ENCODE measurements around the gene MLXIP.

MLXIP gene

DNA sequence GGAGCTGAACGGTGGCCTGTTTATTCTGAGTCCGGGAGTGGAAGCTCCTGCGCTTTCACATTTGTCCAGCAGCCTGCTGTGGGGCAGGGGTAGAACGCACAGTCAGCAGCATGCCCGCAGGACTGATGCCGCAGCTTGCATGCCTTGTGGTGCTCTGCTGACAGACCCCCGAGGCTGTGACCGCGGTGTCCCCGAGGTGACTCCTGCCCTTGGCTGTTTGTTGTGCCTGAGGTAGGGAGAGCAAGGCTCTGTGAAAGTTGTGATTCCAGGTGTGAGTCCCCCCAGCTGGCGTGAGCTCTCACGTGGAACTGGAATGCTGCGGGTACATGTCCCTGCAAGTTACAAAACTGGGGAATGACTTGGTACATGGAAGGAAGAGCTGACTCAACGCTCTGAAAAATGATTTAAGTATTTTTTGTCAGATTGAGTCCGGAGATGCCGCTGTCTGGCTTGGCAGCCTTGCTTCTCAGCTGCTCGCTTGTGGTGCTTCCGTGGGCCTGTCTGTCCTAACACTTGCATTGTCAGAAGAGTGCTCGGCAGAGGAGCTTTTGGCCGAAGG is 18.1 kb downstream of the MLXIP start:
- Histone ChIP-seq H3K9ac (ENCODE audit: low read depth, low read length, poor library complexity, severe bottlenecking) (no peak overlapping the region), H3K27me3 (ENCODE audit: insufficient read depth, low read length, poor library complexity, severe bottlenecking) (no peaks in the 10 kb centered on the region), H4K20me1 (ENCODE audit: insufficient read depth, low read length, poor library complexity, severe bottlenecking) (peaks cover 9% of the 10 kb centered on the region), H3K4me1 (ENCODE audit: insufficient read depth, low read length, poor library complexity, severe bottlenecking) (peaks cover 25% of the 10 kb centered on the region), H3K36me3 (ENCODE audit: insufficient read depth, low read length) (no peaks in the 10 kb centered on the region), H3K9me3 (ENCODE audit: insufficient read depth, low read depth, low read length) (no peaks in the 10 kb centered on the region), H3K4me2 (ENCODE audit: low read depth, low read length, poor library complexity, severe bottlenecking) (no peak overlapping the region), H3K79me2 (ENCODE audit: insufficient read depth, low read length) (peaks cover 79% of the 10 kb centered on the region), H3K9me2 (replicated peaks; ENCODE audit: low read depth, low read length) (no peaks in the 10 kb centered on the region), H2AFZ (ENCODE audit: low read length) (no peak overlapping the region), H3F3A (ENCODE audit: low read depth) (peaks cover 8% of the 10 kb centered on the region; the same call in 1 of the 2 replicates), H3K4me3 (ENCODE audit: low read length, poor library complexity, severe bottlenecking) (no peak overlapping the region)
- TF ChIP-seq, protein P1, sequence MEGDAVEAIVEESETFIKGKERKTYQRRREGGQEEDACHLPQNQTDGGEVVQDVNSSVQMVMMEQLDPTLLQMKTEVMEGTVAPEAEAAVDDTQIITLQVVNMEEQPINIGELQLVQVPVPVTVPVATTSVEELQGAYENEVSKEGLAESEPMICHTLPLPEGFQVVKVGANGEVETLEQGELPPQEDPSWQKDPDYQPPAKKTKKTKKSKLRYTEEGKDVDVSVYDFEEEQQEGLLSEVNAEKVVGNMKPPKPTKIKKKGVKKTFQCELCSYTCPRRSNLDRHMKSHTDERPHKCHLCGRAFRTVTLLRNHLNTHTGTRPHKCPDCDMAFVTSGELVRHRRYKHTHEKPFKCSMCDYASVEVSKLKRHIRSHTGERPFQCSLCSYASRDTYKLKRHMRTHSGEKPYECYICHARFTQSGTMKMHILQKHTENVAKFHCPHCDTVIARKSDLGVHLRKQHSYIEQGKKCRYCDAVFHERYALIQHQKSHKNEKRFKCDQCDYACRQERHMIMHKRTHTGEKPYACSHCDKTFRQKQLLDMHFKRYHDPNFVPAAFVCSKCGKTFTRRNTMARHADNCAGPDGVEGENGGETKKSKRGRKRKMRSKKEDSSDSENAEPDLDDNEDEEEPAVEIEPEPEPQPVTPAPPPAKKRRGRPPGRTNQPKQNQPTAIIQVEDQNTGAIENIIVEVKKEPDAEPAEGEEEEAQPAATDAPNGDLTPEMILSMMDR (conservative IDR thresholded peaks at IDR 0.05; ENCODE audit: low read length) = no peak
- TF ChIP-seq EZH2phosphoT487 (IDR thresholded peaks at IDR 0.05; ENCODE audit: borderline replicate concordance) = no peak

DNA sequence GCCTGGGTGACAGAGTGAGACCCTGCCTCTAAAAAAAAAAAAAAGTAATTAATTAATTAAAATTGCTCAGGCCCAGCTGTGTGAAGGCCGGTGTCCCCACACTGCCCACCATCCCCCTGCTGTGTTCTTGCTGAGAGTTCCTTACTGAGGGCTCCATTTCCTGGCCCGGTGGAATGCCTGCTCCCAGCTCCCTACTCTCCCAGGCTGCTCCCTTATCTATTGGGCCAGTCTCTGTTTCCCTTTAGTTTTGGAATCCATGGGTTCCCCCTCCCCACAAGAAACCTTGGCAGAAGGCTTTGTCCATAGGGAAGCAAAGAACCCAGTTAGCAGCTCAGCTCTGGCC is 19.0 kb downstream of the MLXIP start:
- Histone ChIP-seq H3K9me2 (replicated peaks; ENCODE audit: low read depth, low read length) (no peaks in the 10 kb centered on the region), H3K9ac (ENCODE audit: low read depth, low read length, poor library complexity, severe bottlenecking) (no peak overlapping the region), H3F3A (ENCODE audit: low read depth) (peaks cover 8% of the 10 kb centered on the region; the same call in 1 of the 2 replicates), H3K27me3 (ENCODE audit: insufficient read depth, low read length, poor library complexity, severe bottlenecking) (no peaks in the 10 kb centered on the region), H2AFZ (ENCODE audit: low read length) (no peak overlapping the region), H3K36me3 (ENCODE audit: insufficient read depth, low read length) (no peaks in the 10 kb centered on the region), H3K9me3 (ENCODE audit: insufficient read depth, low read depth, low read length) (no peaks in the 10 kb centered on the region), H3K4me3 (ENCODE audit: low read length, poor library complexity, severe bottlenecking) (no peak overlapping the region), H3K79me2 (ENCODE audit: insufficient read depth, low read length) (peaks cover 79% of the 10 kb centered on the region), H3K4me2 (ENCODE audit: low read depth, low read length, poor library complexity, severe bottlenecking) (no peak overlapping the region), H3K4me1 (ENCODE audit: insufficient read depth, low read length, poor library complexity, severe bottlenecking) (peaks cover 25% of the 10 kb centered on the region), H4K20me1 (ENCODE audit: insufficient read depth, low read length, poor library complexity, severe bottlenecking) (peaks cover 6% of the 10 kb centered on the region)
- no peak for TF ChIP-seq EZH2phosphoT487 (IDR thresholded peaks at IDR 0.05; ENCODE audit: borderline replicate concordance)
- TF ChIP-seq, protein P1 (conservative IDR thresholded peaks at IDR 0.05; ENCODE audit: low read length) = no peak

DNA sequence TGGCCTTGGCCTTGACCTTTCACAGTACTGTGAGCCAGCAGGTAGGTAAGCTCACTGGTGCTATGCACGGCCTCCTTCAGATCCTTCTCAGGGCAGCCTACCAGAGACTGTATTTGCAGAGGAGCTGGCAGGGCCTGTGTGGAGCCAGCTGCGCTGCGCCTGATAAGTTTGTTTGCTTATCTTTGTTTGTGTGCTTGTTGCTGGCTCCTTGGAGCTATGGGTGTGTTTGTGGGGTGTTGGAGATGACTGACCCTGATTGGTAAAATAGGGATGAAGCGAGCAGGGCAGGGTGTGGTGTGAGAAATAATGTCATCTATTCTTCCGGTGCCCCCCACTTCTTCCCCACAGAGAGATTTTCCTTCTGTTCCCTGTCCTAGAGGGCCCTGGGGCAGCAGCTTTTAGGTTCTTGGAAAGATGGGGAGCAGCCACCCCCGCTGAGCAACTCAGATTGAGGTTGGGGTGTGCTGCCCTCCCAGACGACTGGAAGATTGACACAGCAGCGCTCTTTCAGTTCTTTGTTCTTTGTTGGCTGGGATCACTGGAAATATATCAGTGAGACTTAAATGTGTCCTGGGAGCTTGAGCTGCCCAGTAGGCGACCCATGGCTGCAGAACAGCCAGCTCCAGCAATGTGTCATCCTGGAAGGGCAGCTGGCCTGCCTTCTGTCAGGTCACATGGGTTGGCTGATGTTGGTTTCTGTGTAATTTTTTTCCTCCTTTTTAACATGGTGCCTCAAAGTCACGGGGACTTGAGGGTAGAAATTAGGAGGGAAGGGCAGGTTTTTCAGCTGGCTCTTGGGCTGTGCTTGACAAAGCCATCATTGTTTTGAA is 19.6 kb downstream of the MLXIP start:
- no peaks in the 10 kb centered on the region for H3K36me3 ChIP-seq (ENCODE audit: insufficient read depth, low read length)
- peaks cover 77% of the 10 kb centered on the region for H3K79me2 ChIP-seq (ENCODE audit: insufficient read depth, low read length)
- no peak overlapping the region for H3K4me2 ChIP-seq (ENCODE audit: low read depth, low read length, poor library complexity, severe bottlenecking)

More for the DNA sequence above, 19.6 kb downstream of the MLXIP start:
- H2AFZ ChIP-seq (ENCODE audit: low read length) = no peak overlapping the region
- peaks cover 4% of the 10 kb centered on the region for H4K20me1 ChIP-seq (ENCODE audit: insufficient read depth, low read length, poor library complexity, severe bottlenecking)
- peaks cover 25% of the 10 kb centered on the region for H3K4me1 ChIP-seq (ENCODE audit: insufficient read depth, low read length, poor library complexity, severe bottlenecking)
- peaks cover 8% of the 10 kb centered on the region; the same call in 1 of the 2 replicates for H3F3A ChIP-seq (ENCODE audit: low read depth)
- no peaks in the 10 kb centered on the region for H3K9me2 ChIP-seq (replicated peaks; ENCODE audit: low read depth, low read length)
- H3K4me3 ChIP-seq (ENCODE audit: low read length, poor library complexity, severe bottlenecking) = no peak overlapping the region
- no peaks in the 10 kb centered on the region for H3K27me3 ChIP-seq (ENCODE audit: insufficient read depth, low read length, poor library complexity, severe bottlenecking)
- TF ChIP-seq, protein P1 (conservative IDR thresholded peaks at IDR 0.05; ENCODE audit: low read length) = no peak
- no peak for TF ChIP-seq EZH2phosphoT487 (IDR thresholded peaks at IDR 0.05; ENCODE audit: borderline replicate concordance)
- H3K9me3 ChIP-seq (ENCODE audit: insufficient read depth, low read depth, low read length) = no peaks in the 10 kb centered on the region
- H3K9ac ChIP-seq (ENCODE audit: low read depth, low read length, poor library complexity, severe bottlenecking) = no peak overlapping the region

All from Loucy (cell line).